ENCODE results near the gene PLD3. TPM values are rescaled to one million over a fixed set of nuclear protein-coding genes. Genes with fewer than 3 reads are reported as not detected.

PLD3 gene
- total RNA-seq, 1 donor from 2014 or later, result 353 TPM

DNA sequence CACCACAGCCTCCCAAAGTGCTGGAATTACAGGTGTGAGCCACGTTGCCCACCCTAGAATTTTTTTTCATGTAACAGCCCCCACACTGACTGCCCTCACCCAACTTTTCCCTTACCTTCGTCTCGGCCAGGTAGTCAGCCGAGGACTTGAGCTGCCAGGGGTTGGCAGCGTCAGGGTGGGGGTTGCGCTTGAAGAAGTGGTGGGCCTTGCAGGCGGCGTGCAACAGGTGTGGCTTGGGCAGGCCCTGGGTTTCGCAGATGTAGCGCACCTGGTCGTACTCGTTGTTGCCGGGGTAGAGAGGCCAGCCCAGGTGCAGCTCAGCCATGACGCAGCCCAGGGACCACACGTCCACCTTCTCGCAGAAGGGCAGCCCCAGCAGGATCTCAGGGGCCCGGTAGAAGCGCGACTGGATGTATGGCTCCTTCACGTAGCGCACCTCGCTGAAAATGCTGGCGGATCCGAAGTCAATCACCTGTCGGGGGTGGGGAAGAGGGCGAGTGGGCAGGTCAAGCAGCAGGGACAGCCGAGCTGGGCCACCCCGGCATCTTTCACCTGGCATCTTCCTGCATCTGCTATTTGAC lies 35.3 kb downstream of the PLD3 start:
- DNase-seq (ENCODE audit: low spot score, unreplicated experiment), result no peak
- Mint-ChIP-seq H3K9me3 (ENCODE audit: low read depth) (no peaks in the 10 kb centered on the region), H3K36me3 (ENCODE audit: insufficient read depth) (no peaks in the 10 kb centered on the region), H3K27ac (no peak overlapping the region), H3K4me1 (ENCODE audit: low read depth) (no peaks in the 10 kb centered on the region), H3K27me3 (no peaks in the 10 kb centered on the region), H3K4me3 (ENCODE audit: low read depth) (no peak overlapping the region)
- TF ChIP-seq, protein P1, sequence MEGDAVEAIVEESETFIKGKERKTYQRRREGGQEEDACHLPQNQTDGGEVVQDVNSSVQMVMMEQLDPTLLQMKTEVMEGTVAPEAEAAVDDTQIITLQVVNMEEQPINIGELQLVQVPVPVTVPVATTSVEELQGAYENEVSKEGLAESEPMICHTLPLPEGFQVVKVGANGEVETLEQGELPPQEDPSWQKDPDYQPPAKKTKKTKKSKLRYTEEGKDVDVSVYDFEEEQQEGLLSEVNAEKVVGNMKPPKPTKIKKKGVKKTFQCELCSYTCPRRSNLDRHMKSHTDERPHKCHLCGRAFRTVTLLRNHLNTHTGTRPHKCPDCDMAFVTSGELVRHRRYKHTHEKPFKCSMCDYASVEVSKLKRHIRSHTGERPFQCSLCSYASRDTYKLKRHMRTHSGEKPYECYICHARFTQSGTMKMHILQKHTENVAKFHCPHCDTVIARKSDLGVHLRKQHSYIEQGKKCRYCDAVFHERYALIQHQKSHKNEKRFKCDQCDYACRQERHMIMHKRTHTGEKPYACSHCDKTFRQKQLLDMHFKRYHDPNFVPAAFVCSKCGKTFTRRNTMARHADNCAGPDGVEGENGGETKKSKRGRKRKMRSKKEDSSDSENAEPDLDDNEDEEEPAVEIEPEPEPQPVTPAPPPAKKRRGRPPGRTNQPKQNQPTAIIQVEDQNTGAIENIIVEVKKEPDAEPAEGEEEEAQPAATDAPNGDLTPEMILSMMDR (IDR thresholded peaks at IDR 0.05; ENCODE audit: unreplicated experiment), result no peak

GRCh38 chr19:40387155-40387554 lies 38.7 kb downstream of the PLD3 start:
- Mint-ChIP-seq H3K27me3 (no peaks in the 10 kb centered on the region), H3K27ac (no peak overlapping the region), H3K9me3 (ENCODE audit: low read depth) (no peaks in the 10 kb centered on the region), H3K4me3 (ENCODE audit: low read depth) (no peak overlapping the region), H3K4me1 (ENCODE audit: low read depth) (peaks cover 3% of the 10 kb centered on the region), H3K36me3 (ENCODE audit: insufficient read depth) (no peaks in the 10 kb centered on the region)
- TF ChIP-seq, protein P1 (IDR thresholded peaks at IDR 0.05; ENCODE audit: unreplicated experiment), result no peak
- DNase-seq (ENCODE audit: low spot score, unreplicated experiment), result no peak

GRCh38 chr19:40388481-40388880 lies 40.0 kb downstream of the PLD3 start:
- no peak for DNase-seq (ENCODE audit: low spot score, unreplicated experiment)
- peaks cover 7% of the 10 kb centered on the region for H3K4me1 Mint-ChIP-seq (ENCODE audit: low read depth)
- no peak overlapping the region for H3K4me3 Mint-ChIP-seq (ENCODE audit: low read depth)
- no peaks in the 10 kb centered on the region for H3K36me3 Mint-ChIP-seq (ENCODE audit: insufficient read depth)
- TF ChIP-seq, protein P1 (IDR thresholded peaks at IDR 0.05; ENCODE audit: unreplicated experiment), result no peak
- H3K27ac Mint-ChIP-seq, result no peak overlapping the region
- H3K9me3 Mint-ChIP-seq (ENCODE audit: low read depth), result no peaks in the 10 kb centered on the region
- no peaks in the 10 kb centered on the region for H3K27me3 Mint-ChIP-seq

DNA sequence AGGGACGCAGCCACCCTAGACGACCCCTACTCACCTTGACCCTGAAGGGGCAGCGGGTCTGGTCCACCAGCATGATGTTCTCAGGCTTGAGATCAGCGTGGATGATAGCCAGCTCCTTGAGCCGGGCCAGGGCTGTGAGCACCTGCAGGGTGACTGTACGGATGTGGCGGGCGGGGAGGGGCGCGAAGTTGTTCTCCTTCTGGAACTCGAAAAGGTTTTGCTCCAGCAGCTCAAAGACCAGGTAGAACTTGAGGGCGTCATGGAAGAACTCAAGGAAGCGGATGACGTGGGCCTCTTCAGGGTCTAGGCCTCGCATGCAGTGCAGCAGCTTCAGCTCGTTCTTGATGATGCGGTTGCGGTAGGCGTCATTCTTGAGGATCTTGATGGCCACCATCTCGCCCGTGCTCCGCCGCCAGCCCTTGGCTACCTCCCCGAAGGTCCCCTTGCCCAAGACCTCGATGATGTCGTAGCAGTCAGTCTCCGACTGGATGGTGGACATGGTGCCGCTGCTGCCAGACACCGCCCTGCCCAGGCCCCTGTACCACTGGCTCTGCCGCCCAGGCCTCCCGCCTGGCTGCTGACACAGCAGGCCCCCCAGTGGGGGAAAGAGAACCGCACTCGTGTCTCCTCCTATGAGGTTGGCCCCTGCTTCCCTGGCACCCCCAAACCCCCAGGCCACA lies 41.0 kb downstream of the PLD3 start:
- Mint-ChIP-seq H3K4me1 (ENCODE audit: low read depth) (peaks cover 7% of the 10 kb centered on the region), H3K4me3 (ENCODE audit: low read depth) (no peak overlapping the region), H3K27me3 (no peaks in the 10 kb centered on the region), H3K27ac (no peak overlapping the region), H3K36me3 (ENCODE audit: insufficient read depth) (no peaks in the 10 kb centered on the region), H3K9me3 (ENCODE audit: low read depth) (no peaks in the 10 kb centered on the region)
- DNase-seq (ENCODE audit: low spot score, unreplicated experiment), result no peak
- TF ChIP-seq, protein P1 (IDR thresholded peaks at IDR 0.05; ENCODE audit: unreplicated experiment), result no peak

DNA sequence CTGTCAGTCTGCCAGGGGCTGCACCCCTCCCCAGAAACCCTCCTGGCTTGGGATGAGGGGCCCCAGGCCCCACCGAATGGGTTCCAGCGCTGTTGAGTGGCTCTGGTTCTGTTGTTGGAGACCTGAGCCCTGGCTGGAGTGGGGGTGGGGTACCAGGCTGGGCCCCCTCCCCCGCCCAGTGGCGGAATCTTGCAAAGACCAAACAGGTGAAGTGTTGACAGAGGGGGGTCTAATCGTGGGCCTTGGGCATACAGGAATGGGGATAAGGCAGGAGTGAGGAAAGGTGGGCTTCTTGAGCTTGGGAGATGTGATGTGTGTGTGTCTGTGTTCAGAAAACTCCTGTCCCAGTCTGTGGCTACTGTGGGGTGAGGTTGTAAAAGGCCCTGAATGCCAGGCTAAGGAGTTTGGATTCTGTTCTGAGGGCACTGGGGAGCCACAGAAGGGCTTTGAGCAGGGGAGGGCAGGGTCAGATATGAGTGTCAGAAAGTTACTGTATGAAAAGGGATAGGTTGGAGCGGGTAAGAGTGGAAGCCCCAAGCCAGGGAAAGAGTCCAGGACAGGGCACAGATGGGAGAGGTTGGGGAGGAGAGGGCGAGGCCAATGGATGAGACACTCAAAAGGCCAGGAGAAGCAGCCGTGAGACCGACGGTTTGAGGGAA lies 41.7 kb downstream of the PLD3 start, which contains the start of gene HIPK4:
Gene HIPK4, minus strand, starts transcription at position 98 of the 659 bp plus-strand sequence. CDS start 279 bp downstream, outside the sequence.
- Mint-ChIP-seq H3K9me3 (ENCODE audit: low read depth) (no peaks in the 10 kb centered on the region), H3K4me3 (ENCODE audit: low read depth) (no peak within 1 kb of the TSS), H3K4me1 (ENCODE audit: low read depth) (peaks cover 7% of the 10 kb centered on the region), H3K27me3 (no peaks in the 10 kb centered on the region), H3K27ac (no peak within 1 kb of the TSS), H3K36me3 (ENCODE audit: insufficient read depth) (no peaks in the 10 kb centered on the region)
- DNase-seq (ENCODE audit: low spot score, unreplicated experiment), result no peak
- TF ChIP-seq, protein P1 (IDR thresholded peaks at IDR 0.05; ENCODE audit: unreplicated experiment), result no peak

All from progenitor cell of endocrine pancreas (in vitro differentiated cells).